Naive thymus-derived CD8-positive, alpha-beta T cell (primary cell): ENCODE results near the gene CDC42BPB. TPM values are rescaled to one million over a fixed set of nuclear protein-coding genes. Genes with fewer than 3 reads are reported as not detected.
"Not testable (repeated sequence)": the region's sequence is repeated elsewhere in the genome, so short reads cannot be mapped to it uniquely, and the experiment has no call there.

ENCODE experiments used
- ATAC-seq, 2 donors: fragments of 150-1000 bp; cut with Tn5 transposase in 1 of 2; sonication (Bioruptor Pico), chemical (Tn5 transposase) in 1 of 2; 1 replicate in 1 of 2; 2 replicates in 1 of 2; pipeline ENCODE4 v1.10.0; 2021; ENCODE audit warnings: mild to moderate bottlenecking in 2 of 2, moderate library complexity in 2 of 2
- POLR2A ChIA-PET: fragments of 350-600 bp; sonication (Branson Sonifier 250); formaldehyde crosslinking; loops from one replicate; lab custom pipeline; 2021; ENCODE audit warnings: antibody characterized with exemption; lab: Charles Lee
- DNase-seq, 10 donors: peaks; one replicate each; pipeline versions ENCODE4 v3.0.0 to v3.0.0-alpha.2; 2020 to 2022
- H3K27ac Mint-ChIP-seq, 10 donors: one replicate each; pipeline ENCODE4 v1.8.0; 2020 to 2022; ENCODE audit warnings: mild to moderate bottlenecking in 10 of 10, mixed read lengths in 10 of 10, moderate library complexity in 4 of 10, inconsistent platforms in 1 of 10
- H3K27me3 Mint-ChIP-seq, 5 donors: one replicate each; pipeline ENCODE4 v1.8.0; 2021 to 2022; ENCODE audit warnings: mixed read lengths in 5 of 5
- H3K36me3 Mint-ChIP-seq, 3 donors: one replicate each; pipeline ENCODE4 v1.8.0; 2020 to 2022; ENCODE audit warnings: mixed read lengths in 3 of 3, mild to moderate bottlenecking in 2 of 3, inconsistent platforms in 1 of 3
- H3K4me1 Mint-ChIP-seq, 4 donors: one replicate each; pipeline ENCODE4 v1.8.0; 2021 to 2022; ENCODE audit warnings: mixed read lengths in 4 of 4
- H3K4me3 Mint-ChIP-seq, 10 donors: one replicate each; pipeline ENCODE4 v1.8.0; 2020 to 2022; ENCODE audit warnings: mild to moderate bottlenecking in 10 of 10, mixed read lengths in 10 of 10, moderate library complexity in 6 of 10, inconsistent platforms in 1 of 10
- H3K9me3 Mint-ChIP-seq, 9 donors: one replicate each; pipeline ENCODE4 v1.8.0; 2020 to 2022; ENCODE audit warnings: mixed read lengths in 9 of 9, mild to moderate bottlenecking in 3 of 9, inconsistent platforms in 1 of 9, moderate library complexity in 1 of 9
- polyA plus RNA-seq, 3 donors: library from polyadenylated mRNA; unstranded; fragments of 300-500 nt; fragmentation: Illumina TruSeq; gene quantifications; one replicate each; pipeline ENCODE4 v1.2.3, GENCODE V29; 2021
- total RNA-seq, 8 experiments: library from RNA in 2 of 8; stranded (reverse) in 2 of 8; gene quantifications; one replicate each; pipeline ENCODE4 v1.2.3 and lab custom pipeline; 2021 to 2026

Gene CDC42BPB
- total and polyA plus RNA-seq, 5 experiments from 2014 or later = 0.20 to 6.3 (median 0.73) TPM

GRCh38 chr14:102930753-102931579 is 126.4 kb downstream of the CDC42BPB start:
- no peak overlapping the region for H3K27ac Mint-ChIP-seq
- peak overlapping the region in 8 of 10 donors; percentile 2 to 77 (median 20) for H3K4me3 Mint-ChIP-seq
- POLR2A ChIA-PET = interaction anchor here (0.6 to 2.1 kb wide), 3 partner anchors 10 to 18 kb away, joined by 3 to 5 read pairs (median 4); no protein-coding TSS in a partner anchor
- DNase-seq (no peak), ATAC-seq (no peak)
- H3K4me1 Mint-ChIP-seq = peaks cover 0 to 7% (median 4%) of the 10 kb centered on the region in 4 donors
- H3K9me3 Mint-ChIP-seq = no peaks in the 10 kb centered on the region
- H3K36me3 Mint-ChIP-seq = peaks cover 0 to 3% (median 0%) of the 10 kb centered on the region in 3 donors
- peaks cover 2 to 4% (median 3%) of the 10 kb centered on the region in 5 donors for H3K27me3 Mint-ChIP-seq

GRCh38 chr14:102930138-102930752 is 127.1 kb downstream of the CDC42BPB start:
- Mint-ChIP-seq H3K4me1 (peaks cover 0 to 11% (median 5%) of the 10 kb centered on the region in 4 donors), H3K9me3 (no peaks in the 10 kb centered on the region), H3K4me3 (peak overlapping the region in 2 of 10 donors; percentile 27 to 70), H3K27ac (no peak overlapping the region), H3K36me3 (peaks cover 0 to 3% (median 0%) of the 10 kb centered on the region in 3 donors), H3K27me3 (peaks cover 4 to 10% (median 6%) of the 10 kb centered on the region in 5 donors)
- no peak for DNase-seq
- POLR2A ChIA-PET = interaction anchor here (0.7 to 2.1 kb wide), 3 partner anchors 14 to 19 kb away, joined by 3 to 5 read pairs (median 3); no protein-coding TSS in a partner anchor
- ATAC-seq = peak in 1 of 2 donors; percentile 6

- Mint-ChIP-seq H3K4me1 (peaks cover 0 to 16% (median 7%) of the 10 kb centered on the region in 4 donors), H3K4me3 (peak overlapping the region; percentile 24 to 82 (median 46)), H3K27me3 (peaks cover 4 to 12% (median 7%) of the 10 kb centered on the region in 5 donors), H3K27ac (no peak overlapping the region), H3K36me3 (peaks cover 0 to 3% (median 0%) of the 10 kb centered on the region in 3 donors), H3K9me3 (no peaks in the 10 kb centered on the region)
- DNase-seq (peak in 1 of 10 donors; percentile 14), ATAC-seq (no peak)
- POLR2A ChIA-PET = interaction anchor here (0.7 to 1.6 kb wide), 3 partner anchors 15 to 18 kb away, joined by 3 to 5 read pairs (median 3); no protein-coding TSS in a partner anchor
Measured at GRCh38 chr14:102929241-102930137, 127.9 kb downstream of the CDC42BPB start.

- H3K4me1 Mint-ChIP-seq = peaks cover 0 to 20% (median 11%) of the 10 kb centered on the region in 4 donors
- peak; percentile 71 to 94 (median 84) for DNase-seq
- peaks cover 4 to 16% (median 10%) of the 10 kb centered on the region in 5 donors for H3K27me3 Mint-ChIP-seq
- H3K9me3 Mint-ChIP-seq = no peaks in the 10 kb centered on the region
- peak overlapping the region in 5 of 10 donors; percentile 33 to 83 (median 55) for H3K27ac Mint-ChIP-seq
- peak; percentile 81 to 87 for ATAC-seq
- H3K4me3 Mint-ChIP-seq = peak overlapping the region; percentile 70 to 85 (median 80)
- H3K36me3 Mint-ChIP-seq = peaks cover 0 to 3% (median 0%) of the 10 kb centered on the region in 3 donors
- POLR2A ChIA-PET = interaction anchor here (1.2 to 1.6 kb wide), 5 partner anchors 18 to 150 kb away, joined by 4 to 14 read pairs (median 5); no protein-coding TSS in a partner anchor
Measured at GRCh38 chr14:102928412-102929240, 128.7 kb downstream of the CDC42BPB start.

- ATAC-seq (peak; percentile 36 to 37), DNase-seq (peak in 1 of 10 donors; percentile 34)
- Mint-ChIP-seq H3K27ac (peak overlapping the region in 3 of 10 donors; percentile 29 to 83 (median 72)), H3K27me3 (peaks cover 4 to 18% (median 10%) of the 10 kb centered on the region in 5 donors), H3K9me3 (no peaks in the 10 kb centered on the region), H3K36me3 (peaks cover 0 to 3% (median 0%) of the 10 kb centered on the region in 3 donors), H3K4me1 (peaks cover 4 to 24% (median 14%) of the 10 kb centered on the region in 4 donors), H3K4me3 (peak overlapping the region; percentile 70 to 85 (median 80))
- POLR2A ChIA-PET = interaction anchor here (1.2 to 1.6 kb wide), 5 partner anchors 18 to 150 kb away, joined by 4 to 14 read pairs (median 5); no protein-coding TSS in a partner anchor
Measured at GRCh38 chr14:102927878-102928411, 129.4 kb downstream of the CDC42BPB start.

GRCh38 chr14:102927346-102927877 is 129.9 kb downstream of the CDC42BPB start:
- peak overlapping the region in 3 of 10 donors; percentile 11 to 40 (median 29) for H3K27ac Mint-ChIP-seq
- POLR2A ChIA-PET = interaction anchor here (0.6 to 1.6 kb wide), 4 partner anchors 22 to 149 kb away, joined by 4 to 14 read pairs (median 6); no protein-coding TSS in a partner anchor
- H3K36me3 Mint-ChIP-seq = peaks cover 0 to 3% (median 0%) of the 10 kb centered on the region in 3 donors
- DNase-seq = no peak
- peak overlapping the region; percentile 44 to 85 (median 75) for H3K4me3 Mint-ChIP-seq
- no peak for ATAC-seq
- peaks cover 4 to 24% (median 14%) of the 10 kb centered on the region in 4 donors for H3K4me1 Mint-ChIP-seq
- peaks cover 4 to 18% (median 10%) of the 10 kb centered on the region in 5 donors for H3K27me3 Mint-ChIP-seq
- no peaks in the 10 kb centered on the region for H3K9me3 Mint-ChIP-seq

GRCh38 chr14:102926840-102927239 is 130.5 kb downstream of the CDC42BPB start:
- H3K27ac Mint-ChIP-seq, ATAC-seq, H3K4me3 Mint-ChIP-seq, DNase-seq, H3K9me3 Mint-ChIP-seq, H3K36me3 Mint-ChIP-seq: not testable (repeated sequence)
- peaks cover 4 to 18% (median 10%) of the 10 kb centered on the region in 5 donors for H3K27me3 Mint-ChIP-seq
- POLR2A ChIA-PET = interaction anchor here (0.6 kb wide), 1 partner anchor 143 kb away, joined by 6 read pairs; no protein-coding TSS in a partner anchor
- peaks cover 4 to 24% (median 14%) of the 10 kb centered on the region in 4 donors for H3K4me1 Mint-ChIP-seq

- Mint-ChIP-seq H3K9me3 (no peaks in the 10 kb centered on the region), H3K4me3 (peak overlapping the region in 3 of 10 donors; percentile 12 to 20 (median 16)), H3K4me1 (peaks cover 4 to 24% (median 14%) of the 10 kb centered on the region in 4 donors), H3K27ac (peak overlapping the region in 3 of 10 donors; percentile 28 to 82 (median 63)), H3K27me3 (peaks cover 4 to 18% (median 10%) of the 10 kb centered on the region in 5 donors), H3K36me3 (no peaks in the 10 kb centered on the region)
- no peak for ATAC-seq
- POLR2A ChIA-PET = no interaction called here
- no peak for DNase-seq
Measured at GRCh38 chr14:102926104-102926503, 131.2 kb downstream of the CDC42BPB start.

- DNase-seq (no peak), ATAC-seq (no peak)
- Mint-ChIP-seq H3K4me3 (peak overlapping the region in 1 of 10 donors; percentile 20), H3K27me3 (peaks cover 4 to 18% (median 10%) of the 10 kb centered on the region in 5 donors), H3K36me3 (no peaks in the 10 kb centered on the region), H3K27ac (peak overlapping the region in 3 of 10 donors; percentile 28 to 82 (median 63)), H3K9me3 (no peaks in the 10 kb centered on the region), H3K4me1 (peaks cover 4 to 24% (median 14%) of the 10 kb centered on the region in 4 donors)
- POLR2A ChIA-PET = no interaction called here
Measured at GRCh38 chr14:102925646-102926045, 131.7 kb downstream of the CDC42BPB start.
